Measurements from ENCODE around the gene CD3E. TPM values are rescaled to one million over a fixed set of nuclear protein-coding genes. Genes with fewer than 3 reads are reported as not detected.

CD3E gene
- total RNA-seq, 1 experiment from 2014 or later, result not detected

GRCh38 chr11:118283037-118283636 is 21.4 kb upstream of the CD3E start:
- H3F3A ChIP-seq (ENCODE audit: insufficient read depth, low read depth), result peaks cover 14% of the 10 kb centered on the region; the same call in 1 of the 2 replicates
- TF ChIP-seq EZH2 (IDR thresholded peaks at IDR 0.05; ENCODE audit: low read depth) (no peak), CTCF (conservative IDR thresholded peaks at IDR 0.05) (no peak)
- intact Hi-C loops (cut with micrococcal nuclease; ENCODE audit: unreplicated experiment), result no loop called here
- no peak overlapping the region for H3K4me3 ChIP-seq
- no TSS peak for BruUV-seq (replicated peaks)
- H3K4me1 ChIP-seq (replicated peaks; ENCODE audit: insufficient read depth), result peaks cover 24% of the 10 kb centered on the region
- H4K20me1 ChIP-seq (ENCODE audit: insufficient read depth), result no peaks in the 10 kb centered on the region
- no peak for DNase-seq
- H2AFZ ChIP-seq, result no peak overlapping the region
- ChIA-PET POLR2A (ENCODE audit: unreplicated experiment) (interaction anchor here (0.6 kb wide), 1 partner anchor 242 kb away, joined by 3 read pairs; no protein-coding TSS in a partner anchor), CTCF (interaction anchor here (0.7 kb wide), 1 partner anchor 21 kb away, joined by 3 read pairs; no protein-coding TSS in a partner anchor)
- H3K79me2 ChIP-seq (ENCODE audit: low read depth), result no peaks in the 10 kb centered on the region
- no peak overlapping the region for H3K4me2 ChIP-seq
- H3K9me3 ChIP-seq (ENCODE audit: insufficient read depth, low read depth), result no peaks in the 10 kb centered on the region
- no peaks in the 10 kb centered on the region for H3K36me3 ChIP-seq (ENCODE audit: low read depth)
- H3K9me2 ChIP-seq (ENCODE audit: insufficient read depth), result no peaks in the 10 kb centered on the region; the same call in 1 of the 2 replicates
- no peaks in the 10 kb centered on the region for H3K27me3 ChIP-seq (ENCODE audit: insufficient read depth, low read depth)
- no peak overlapping the region for H3K27ac ChIP-seq

GRCh38 chr11:118283756-118284350 is 20.7 kb upstream of the CD3E start:
- Histone ChIP-seq H3K36me3 (ENCODE audit: low read depth) (no peaks in the 10 kb centered on the region), H2AFZ (no peak overlapping the region), H3K4me3 (no peak overlapping the region), H3F3A (ENCODE audit: insufficient read depth, low read depth) (peaks cover 14% of the 10 kb centered on the region; the same call in 1 of the 2 replicates), H3K4me2 (no peak overlapping the region), H3K4me1 (replicated peaks; ENCODE audit: insufficient read depth) (peaks cover 22% of the 10 kb centered on the region), H3K27me3 (ENCODE audit: insufficient read depth, low read depth) (no peaks in the 10 kb centered on the region), H3K9me2 (ENCODE audit: insufficient read depth) (no peaks in the 10 kb centered on the region; the same call in 1 of the 2 replicates), H3K27ac (no peak overlapping the region), H4K20me1 (ENCODE audit: insufficient read depth) (no peaks in the 10 kb centered on the region), H3K9me3 (ENCODE audit: insufficient read depth, low read depth) (no peaks in the 10 kb centered on the region), H3K79me2 (ENCODE audit: low read depth) (no peaks in the 10 kb centered on the region)
- intact Hi-C loops (cut with micrococcal nuclease; ENCODE audit: unreplicated experiment), result no loop called here
- DNase-seq, result no peak
- no TSS peak for BruUV-seq (replicated peaks)
- TF ChIP-seq CTCF (conservative IDR thresholded peaks at IDR 0.05) (no peak), EZH2 (IDR thresholded peaks at IDR 0.05; ENCODE audit: low read depth) (no peak)
- POLR2A ChIA-PET (ENCODE audit: unreplicated experiment), result interaction anchor here (0.7 kb wide), 1 partner anchor 67 kb away, joined by 4 read pairs; no protein-coding TSS in a partner anchor
- CTCF ChIA-PET, result interaction anchor here (0.7 kb wide), 1 partner anchor 20 kb away, joined by 3 read pairs; no protein-coding TSS in a partner anchor

- Histone ChIP-seq H3K9me3 (ENCODE audit: insufficient read depth, low read depth) (no peaks in the 10 kb centered on the region), H3K36me3 (ENCODE audit: low read depth) (no peaks in the 10 kb centered on the region), H3K4me1 (replicated peaks; ENCODE audit: insufficient read depth) (peaks cover 25% of the 10 kb centered on the region), H3K79me2 (ENCODE audit: low read depth) (no peaks in the 10 kb centered on the region), H3K27ac (peak overlapping the region; percentile 49), H3K27me3 (ENCODE audit: insufficient read depth, low read depth) (no peaks in the 10 kb centered on the region), H4K20me1 (ENCODE audit: insufficient read depth) (no peaks in the 10 kb centered on the region), H3K9me2 (ENCODE audit: insufficient read depth) (no peaks in the 10 kb centered on the region), H2AFZ (no peak overlapping the region), H3K4me2 (peak overlapping the region; percentile 56), H3F3A (ENCODE audit: insufficient read depth, low read depth) (peaks cover 18% of the 10 kb centered on the region; the same call in 1 of the 2 replicates), H3K4me3 (no peak overlapping the region)
- TF ChIP-seq CTCF (conservative IDR thresholded peaks at IDR 0.05) (no peak), EZH2 (IDR thresholded peaks at IDR 0.05; ENCODE audit: low read depth) (no peak)
- intact Hi-C loops (cut with micrococcal nuclease; ENCODE audit: unreplicated experiment), result loop anchor here (2.0 kb wide), 1 partner anchor 34 kb away; the partner anchor contains the start of gene MPZL3
- DNase-seq, result no peak
- ChIA-PET CTCF (no interaction called here), POLR2A (ENCODE audit: unreplicated experiment) (interaction anchor here (0.6 kb wide), 1 partner anchor 22 kb away, joined by 4 read pairs; no protein-coding TSS in a partner anchor)
- BruUV-seq (replicated peaks), result no TSS peak
Measured at GRCh38 chr11:118286545-118286944, 18.0 kb upstream of the CD3E start.

Measured in PC-9 (cell line).